Neutrophil (primary cell): ENCODE data around the gene C3orf38.

Source experiments
- H3K27ac ChIP-seq: fragments of 200-600 bp; sonication (generic); 2 replicates; pipeline ENCODE4 v1.5.1; 2016; ENCODE audit warnings: mild to moderate bottlenecking, moderate library complexity
- H3K27me3 ChIP-seq: fragments of 200-600 bp; sonication (generic); 2 replicates; pipeline ENCODE4 v1.6.0; 2016; ENCODE audit warnings: mild to moderate bottlenecking
- H3K36me3 ChIP-seq: fragments of 200-600 bp; sonication (generic); 2 replicates; pipeline ENCODE4 v1.5.1; 2017
- H3K4me1 ChIP-seq, 2 experiments: fragments of 200-600 bp in 1 of 2; sonication (generic) in 1 of 2; 1 replicate in 1 of 2; 2 replicates in 1 of 2; pipeline versions ENCODE4 v1.5.1 to v1.6.1; 2013 to 2016; ENCODE audit warnings: low read depth in 1 of 2, low read length in 1 of 2, mild to moderate bottlenecking in 1 of 2, moderate library complexity in 1 of 2; ENCODE audit not compliant: control insufficient read depth in 1 of 2, insufficient read depth in 1 of 2
- H3K4me3 ChIP-seq, 2 experiments: fragments of 200-600 bp in 1 of 2; sonication (generic) in 1 of 2; 1 replicate in 1 of 2; 2 replicates in 1 of 2; pipeline ENCODE4 v1.5.1; 2013 to 2016; ENCODE audit warnings: low read depth in 1 of 2, low read length in 1 of 2, mild to moderate bottlenecking in 1 of 2, moderate library complexity in 1 of 2
- H3K9me3 ChIP-seq: fragments of 200-600 bp; sonication (generic); 2 replicates; pipeline ENCODE4 v1.5.1; 2016
- CTCF ChIP-seq: fragments of 200-600 bp; sonication (generic); IDR thresholded peaks from 2 replicates; pipeline ENCODE4 v1.5.1; 2016; ENCODE audit warnings: antibody characterized with exemption

Gene C3orf38

GRCh38 chr3:88195951-88196434 lies 46.2 kb downstream of the C3orf38 start:
- no peak for TF ChIP-seq CTCF
- H3K9me3 ChIP-seq = no peaks in the 10 kb centered on the region
- H3K4me3 ChIP-seq = no peak overlapping the region
- H3K27ac ChIP-seq = no peak overlapping the region
- H3K36me3 ChIP-seq = no peaks in the 10 kb centered on the region
- no peaks in the 10 kb centered on the region for H3K4me1 ChIP-seq
- no peaks in the 10 kb centered on the region for H3K27me3 ChIP-seq

GRCh38 chr3:88198121-88198520 lies 48.4 kb downstream of the C3orf38 start:
- TF ChIP-seq CTCF = no peak
- Histone ChIP-seq H3K36me3 (no peaks in the 10 kb centered on the region), H3K27me3 (peaks cover 6% of the 10 kb centered on the region), H3K4me3 (no peak overlapping the region), H3K27ac (no peak overlapping the region), H3K4me1 (no peaks in the 10 kb centered on the region), H3K9me3 (no peaks in the 10 kb centered on the region)

GRCh38 chr3:88203642-88204055 lies 53.9 kb downstream of the C3orf38 start:
- Histone ChIP-seq H3K27me3 (peaks cover 6% of the 10 kb centered on the region), H3K36me3 (no peaks in the 10 kb centered on the region), H3K9me3 (no peaks in the 10 kb centered on the region), H3K27ac (no peak overlapping the region), H3K4me1 (no peaks in the 10 kb centered on the region), H3K4me3 (no peak overlapping the region)
- TF ChIP-seq CTCF = no peak
